ENCODE results near the gene SLC35F4. TPM values are rescaled to one million over a fixed set of nuclear protein-coding genes. Genes with fewer than 3 reads are reported as not detected.

SLC35F4 gene
- total RNA-seq, 1 donor from 2014 or later = not detected

DNA sequence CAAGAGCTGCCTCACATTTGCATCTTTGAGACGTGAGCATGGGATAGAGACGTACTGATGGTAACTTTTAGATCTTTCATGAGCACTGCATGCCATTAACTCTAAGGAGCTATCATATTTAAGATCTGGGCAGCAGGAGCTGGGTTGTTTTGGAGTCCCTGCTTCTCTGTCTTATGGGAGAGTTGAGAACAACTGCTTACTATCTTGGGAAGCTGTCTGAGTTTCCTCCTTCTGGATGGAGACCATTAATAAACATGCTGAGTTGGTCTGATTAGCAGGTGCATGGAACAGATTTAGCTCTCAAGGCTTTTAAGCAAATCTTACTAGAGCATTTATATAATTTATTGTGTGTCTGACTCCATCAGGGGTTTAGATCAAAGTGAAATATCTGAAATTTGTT is 252.9 kb downstream of the SLC35F4 start:
- TF ChIP-seq, protein P1, sequence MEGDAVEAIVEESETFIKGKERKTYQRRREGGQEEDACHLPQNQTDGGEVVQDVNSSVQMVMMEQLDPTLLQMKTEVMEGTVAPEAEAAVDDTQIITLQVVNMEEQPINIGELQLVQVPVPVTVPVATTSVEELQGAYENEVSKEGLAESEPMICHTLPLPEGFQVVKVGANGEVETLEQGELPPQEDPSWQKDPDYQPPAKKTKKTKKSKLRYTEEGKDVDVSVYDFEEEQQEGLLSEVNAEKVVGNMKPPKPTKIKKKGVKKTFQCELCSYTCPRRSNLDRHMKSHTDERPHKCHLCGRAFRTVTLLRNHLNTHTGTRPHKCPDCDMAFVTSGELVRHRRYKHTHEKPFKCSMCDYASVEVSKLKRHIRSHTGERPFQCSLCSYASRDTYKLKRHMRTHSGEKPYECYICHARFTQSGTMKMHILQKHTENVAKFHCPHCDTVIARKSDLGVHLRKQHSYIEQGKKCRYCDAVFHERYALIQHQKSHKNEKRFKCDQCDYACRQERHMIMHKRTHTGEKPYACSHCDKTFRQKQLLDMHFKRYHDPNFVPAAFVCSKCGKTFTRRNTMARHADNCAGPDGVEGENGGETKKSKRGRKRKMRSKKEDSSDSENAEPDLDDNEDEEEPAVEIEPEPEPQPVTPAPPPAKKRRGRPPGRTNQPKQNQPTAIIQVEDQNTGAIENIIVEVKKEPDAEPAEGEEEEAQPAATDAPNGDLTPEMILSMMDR (IDR thresholded peaks at IDR 0.05; ENCODE audit: partially characterized antibody, unreplicated experiment) = no peak

DNA sequence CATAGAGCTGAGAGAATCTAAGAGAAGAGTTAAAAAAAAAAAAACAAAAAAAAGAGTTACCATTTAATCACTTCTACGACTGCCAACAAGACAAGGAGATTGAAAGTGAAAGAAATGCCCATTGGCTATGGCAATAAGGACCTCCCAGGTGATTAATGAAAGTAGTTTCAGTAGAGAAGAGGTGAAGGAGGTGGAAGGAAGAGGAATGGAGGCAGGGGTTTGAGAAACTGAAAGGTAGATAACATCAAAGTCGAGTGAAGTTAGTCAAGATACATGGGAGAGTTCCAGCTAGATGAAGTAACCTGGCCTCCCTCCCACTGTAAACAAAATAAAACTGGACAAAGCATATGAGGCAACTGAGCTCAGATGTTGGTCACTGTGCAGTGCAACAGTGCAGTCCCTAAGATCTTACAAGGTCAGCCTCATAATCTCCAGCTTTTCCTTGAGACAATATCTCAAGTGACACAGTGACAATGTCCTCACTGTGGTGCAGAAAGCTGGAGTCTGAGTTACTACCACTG is 254.3 kb downstream of the SLC35F4 start:
- peaks cover 6% of the 10 kb centered on the region for H3K36me3 Mint-ChIP-seq (ENCODE audit: unreplicated experiment)
- H3K27ac Mint-ChIP-seq (ENCODE audit: unreplicated experiment) = no peak overlapping the region
- H3K9me3 Mint-ChIP-seq (ENCODE audit: unreplicated experiment) = peaks cover 6% of the 10 kb centered on the region
- H3K27me3 Mint-ChIP-seq (ENCODE audit: unreplicated experiment) = peaks cover 4% of the 10 kb centered on the region
- no peak overlapping the region for H3K4me3 Mint-ChIP-seq (ENCODE audit: unreplicated experiment)
- TF ChIP-seq, protein P1 (IDR thresholded peaks at IDR 0.05; ENCODE audit: partially characterized antibody, unreplicated experiment) = no peak
- peaks cover 51% of the 10 kb centered on the region for H3K4me1 Mint-ChIP-seq (ENCODE audit: low read depth, unreplicated experiment)
- no peak for DNase-seq

More for the DNA sequence above, 252.9 kb downstream of the SLC35F4 start:
- no peak for DNase-seq
- Mint-ChIP-seq H3K9me3 (ENCODE audit: unreplicated experiment) (peaks cover 6% of the 10 kb centered on the region), H3K36me3 (ENCODE audit: unreplicated experiment) (peaks cover 6% of the 10 kb centered on the region), H3K4me1 (ENCODE audit: low read depth, unreplicated experiment) (peaks cover 55% of the 10 kb centered on the region), H3K27me3 (ENCODE audit: unreplicated experiment) (peaks cover 4% of the 10 kb centered on the region), H3K4me3 (ENCODE audit: unreplicated experiment) (no peak overlapping the region), H3K27ac (ENCODE audit: unreplicated experiment) (no peak overlapping the region)

DNA sequence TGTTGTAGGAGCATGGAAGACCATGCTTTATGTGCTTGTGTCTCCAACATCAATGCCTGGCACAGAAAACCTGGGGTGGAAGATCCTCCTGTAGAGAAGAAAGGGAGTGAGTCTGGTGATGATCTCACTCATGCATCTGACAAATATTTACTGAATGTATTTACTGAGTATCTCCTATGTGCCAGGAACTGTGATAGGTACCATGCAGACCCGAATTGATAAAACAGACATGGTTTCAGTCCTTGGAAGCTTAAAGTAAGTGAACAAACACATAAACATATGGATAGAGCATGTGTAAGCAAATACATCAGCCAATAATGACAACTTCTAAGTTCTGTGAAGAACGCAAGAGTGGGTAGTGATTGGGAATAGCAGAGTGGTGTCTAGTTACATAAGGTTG is 255.3 kb downstream of the SLC35F4 start:
- TF ChIP-seq, protein P1 (IDR thresholded peaks at IDR 0.05; ENCODE audit: partially characterized antibody, unreplicated experiment) = no peak
- Mint-ChIP-seq H3K4me1 (ENCODE audit: low read depth, unreplicated experiment) (peaks cover 48% of the 10 kb centered on the region), H3K27me3 (ENCODE audit: unreplicated experiment) (peaks cover 4% of the 10 kb centered on the region), H3K27ac (ENCODE audit: unreplicated experiment) (no peak overlapping the region), H3K9me3 (ENCODE audit: unreplicated experiment) (peaks cover 6% of the 10 kb centered on the region), H3K36me3 (ENCODE audit: unreplicated experiment) (peaks cover 6% of the 10 kb centered on the region), H3K4me3 (ENCODE audit: unreplicated experiment) (no peak overlapping the region)
- no peak for DNase-seq

DNA sequence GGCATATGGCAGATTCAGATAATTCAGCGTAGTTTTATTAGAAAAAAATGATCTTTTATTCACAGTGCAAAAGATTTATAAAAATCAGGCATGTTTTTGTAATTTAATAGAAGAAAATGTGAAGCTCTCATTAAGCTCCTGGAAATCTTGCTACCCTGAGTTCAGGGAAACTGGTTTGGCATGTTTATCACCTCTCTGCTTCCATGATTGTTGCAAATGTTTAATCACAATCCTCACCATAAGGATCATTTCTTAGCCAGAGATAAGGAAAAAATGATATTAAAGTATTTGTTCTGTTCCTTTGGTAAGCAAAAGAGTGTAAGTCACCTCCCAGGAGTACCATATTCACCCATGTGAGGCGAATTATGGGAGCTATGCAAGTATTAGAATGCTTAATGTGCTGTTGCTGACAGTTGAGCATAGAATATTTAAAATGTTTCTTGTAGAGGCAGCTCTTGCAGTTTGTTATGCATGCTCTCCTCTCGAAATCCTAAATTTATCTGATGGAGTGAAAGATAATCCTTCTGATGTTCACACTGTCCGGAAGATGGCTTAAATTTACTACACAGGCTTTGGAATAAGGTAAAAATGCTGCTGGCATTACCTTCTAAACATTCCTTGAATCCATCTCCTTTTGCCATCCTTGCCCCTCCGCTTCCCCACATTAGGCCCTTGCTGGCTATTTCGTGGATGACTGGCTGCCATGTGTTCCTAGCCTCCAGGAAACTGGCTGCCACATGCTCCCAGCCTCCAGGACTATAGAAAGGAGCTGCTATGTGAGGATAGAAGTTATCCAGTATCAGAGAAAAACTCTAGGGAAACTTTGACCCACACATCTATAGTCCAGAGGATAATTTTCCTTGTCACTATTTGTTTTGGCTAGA is 256.5 kb downstream of the SLC35F4 start:
- Mint-ChIP-seq H3K36me3 (ENCODE audit: unreplicated experiment) (peaks cover 6% of the 10 kb centered on the region), H3K9me3 (ENCODE audit: unreplicated experiment) (peaks cover 3% of the 10 kb centered on the region), H3K27me3 (ENCODE audit: unreplicated experiment) (peaks cover 2% of the 10 kb centered on the region), H3K4me3 (ENCODE audit: unreplicated experiment) (no peak overlapping the region), H3K4me1 (ENCODE audit: low read depth, unreplicated experiment) (peaks cover 38% of the 10 kb centered on the region), H3K27ac (ENCODE audit: unreplicated experiment) (no peak overlapping the region)
- DNase-seq = peak; percentile 18
- TF ChIP-seq, protein P1 (IDR thresholded peaks at IDR 0.05; ENCODE audit: partially characterized antibody, unreplicated experiment) = no peak

DNA sequence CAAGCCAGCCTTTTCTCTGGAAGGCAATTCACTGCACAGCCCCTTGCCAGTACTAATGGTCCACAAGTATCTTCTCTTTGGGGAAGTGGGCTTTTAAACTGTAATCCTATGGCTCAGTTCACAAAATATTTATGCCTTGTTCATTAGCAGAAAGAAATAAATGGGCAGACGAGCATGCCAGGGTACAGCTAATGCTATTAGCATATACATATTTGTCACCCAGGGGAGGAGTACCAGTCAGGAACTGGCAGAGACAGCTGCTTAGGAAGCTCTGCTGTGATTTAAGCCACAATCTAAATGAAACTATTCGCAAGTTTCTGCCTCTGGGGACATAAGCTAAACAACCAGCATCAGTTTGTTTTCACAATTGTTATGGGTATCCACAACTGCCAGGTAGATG is 258.8 kb downstream of the SLC35F4 start:
- no peak for DNase-seq
- Mint-ChIP-seq H3K27me3 (ENCODE audit: unreplicated experiment) (no peaks in the 10 kb centered on the region), H3K27ac (ENCODE audit: unreplicated experiment) (no peak overlapping the region), H3K9me3 (ENCODE audit: unreplicated experiment) (peaks cover 3% of the 10 kb centered on the region), H3K36me3 (ENCODE audit: unreplicated experiment) (peaks cover 6% of the 10 kb centered on the region), H3K4me3 (ENCODE audit: unreplicated experiment) (no peak overlapping the region), H3K4me1 (ENCODE audit: low read depth, unreplicated experiment) (peaks cover 18% of the 10 kb centered on the region)
- TF ChIP-seq, protein P1 (IDR thresholded peaks at IDR 0.05; ENCODE audit: partially characterized antibody, unreplicated experiment) = no peak
